ENCODE results near the gene SMARCD3.

DNA sequence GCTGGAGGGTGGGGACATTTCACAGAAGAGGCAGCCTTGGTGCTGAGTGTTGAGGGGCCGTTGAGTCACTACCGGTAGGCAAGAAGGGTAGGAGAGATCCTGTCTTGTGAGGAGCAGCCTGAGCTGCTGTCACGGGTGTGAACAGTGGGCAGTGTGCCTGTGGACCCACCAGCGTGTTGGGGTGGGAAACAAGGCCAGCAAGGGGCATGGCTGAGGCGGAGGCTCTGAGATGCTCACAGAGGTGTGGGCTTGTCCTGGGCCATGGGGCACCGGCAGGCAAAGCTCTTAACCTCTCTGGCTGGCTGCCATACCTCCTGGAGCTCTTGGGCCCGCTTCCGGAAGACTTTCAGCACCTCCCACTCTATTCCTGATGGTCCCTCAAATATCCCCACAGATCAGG lies 33.6 kb upstream of the SMARCD3 start:
- TF ChIP-seq, protein P1, sequence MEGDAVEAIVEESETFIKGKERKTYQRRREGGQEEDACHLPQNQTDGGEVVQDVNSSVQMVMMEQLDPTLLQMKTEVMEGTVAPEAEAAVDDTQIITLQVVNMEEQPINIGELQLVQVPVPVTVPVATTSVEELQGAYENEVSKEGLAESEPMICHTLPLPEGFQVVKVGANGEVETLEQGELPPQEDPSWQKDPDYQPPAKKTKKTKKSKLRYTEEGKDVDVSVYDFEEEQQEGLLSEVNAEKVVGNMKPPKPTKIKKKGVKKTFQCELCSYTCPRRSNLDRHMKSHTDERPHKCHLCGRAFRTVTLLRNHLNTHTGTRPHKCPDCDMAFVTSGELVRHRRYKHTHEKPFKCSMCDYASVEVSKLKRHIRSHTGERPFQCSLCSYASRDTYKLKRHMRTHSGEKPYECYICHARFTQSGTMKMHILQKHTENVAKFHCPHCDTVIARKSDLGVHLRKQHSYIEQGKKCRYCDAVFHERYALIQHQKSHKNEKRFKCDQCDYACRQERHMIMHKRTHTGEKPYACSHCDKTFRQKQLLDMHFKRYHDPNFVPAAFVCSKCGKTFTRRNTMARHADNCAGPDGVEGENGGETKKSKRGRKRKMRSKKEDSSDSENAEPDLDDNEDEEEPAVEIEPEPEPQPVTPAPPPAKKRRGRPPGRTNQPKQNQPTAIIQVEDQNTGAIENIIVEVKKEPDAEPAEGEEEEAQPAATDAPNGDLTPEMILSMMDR (IDR thresholded peaks at IDR 0.05; ENCODE audit: low read depth, low read length) = no peak
- TF ChIP-seq POLR2A (IDR thresholded peaks at IDR 0.05; ENCODE audit: extremely low read depth, insufficient read length) = no peak
- TF ChIP-seq, protein P2, sequence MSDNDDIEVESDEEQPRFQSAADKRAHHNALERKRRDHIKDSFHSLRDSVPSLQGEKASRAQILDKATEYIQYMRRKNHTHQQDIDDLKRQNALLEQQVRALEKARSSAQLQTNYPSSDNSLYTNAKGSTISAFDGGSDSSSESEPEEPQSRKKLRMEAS (IDR thresholded peaks at IDR 0.05; ENCODE audit: low read depth, low read length) = no peak

All from NB4 (cell line).